NCI-H1092 (cell line): ENCODE measurements around the gene PNPLA8.
"Not testable (repeated sequence)": the region's sequence is repeated elsewhere in the genome, so short reads cannot be mapped to it uniquely, and the experiment has no call there.

ENCODE experiments used
- DNase-seq: peaks from one replicate; lab custom pipeline; 2025; lab: John Stamatoyannopoulos, UW

The PNPLA8 gene

GRCh38 chr7:108468246-108468645 is 57.7 kb downstream of the PNPLA8 start:
- DNase-seq: no peak

GRCh38 chr7:108467391-108467790 is 58.5 kb downstream of the PNPLA8 start:
- DNase-seq: no peak

- not testable (repeated sequence) for DNase-seq
These were observed 59.6 kb downstream of the PNPLA8 start for GRCh38 chr7:108466322-108466721.

- no peak for DNase-seq
These were observed 61.2 kb downstream of the PNPLA8 start for GRCh38 chr7:108464743-108465142.

GRCh38 chr7:108463613-108464012 is 62.3 kb downstream of the PNPLA8 start:
- no peak for DNase-seq

GRCh38 chr7:108461840-108462239 is 64.1 kb downstream of the PNPLA8 start:
- no peak for DNase-seq

- DNase-seq: no peak
These were observed 65.0 kb downstream of the PNPLA8 start for GRCh38 chr7:108460964-108461363.

- DNase-seq: peak; percentile 51
These were observed 65.9 kb downstream of the PNPLA8 start for GRCh38 chr7:108459922-108460551.

- no peak for DNase-seq
These were observed 68.1 kb downstream of the PNPLA8 start for GRCh38 chr7:108457871-108458270.

- DNase-seq: no peak
These were observed 68.9 kb downstream of the PNPLA8 start for GRCh38 chr7:108456845-108457540.

- peak; percentile 96 for DNase-seq
These were observed 69.8 kb downstream of the PNPLA8 start, which contains the start of gene NRCAM for GRCh38 chr7:108455998-108456677. Gene NRCAM, minus strand, starts transcription at chr7:108456436. Its CDS starts 216,372 bp downstream, at chr7:108240064.

- DNase-seq: peak; percentile 59
These were observed 70.4 kb downstream of the PNPLA8 start for GRCh38 chr7:108455551-108455997.

- peak; percentile 66 for DNase-seq
These were observed 71.0 kb downstream of the PNPLA8 start for GRCh38 chr7:108454674-108455550.

GRCh38 chr7:108454317-108454673 is 71.6 kb downstream of the PNPLA8 start:
- no peak for DNase-seq

GRCh38 chr7:108453320-108453719 is 72.6 kb downstream of the PNPLA8 start:
- no peak for DNase-seq

- peak; percentile 20 for DNase-seq
These were observed 73.2 kb downstream of the PNPLA8 start for GRCh38 chr7:108452707-108453106.

- no peak for DNase-seq
These were observed 74.6 kb downstream of the PNPLA8 start for GRCh38 chr7:108451296-108451848.

- no peak for DNase-seq
These were observed 75.8 kb downstream of the PNPLA8 start for GRCh38 chr7:108450160-108450559.

GRCh38 chr7:108449521-108449920 is 76.4 kb downstream of the PNPLA8 start:
- no peak for DNase-seq

- peak; percentile 74 for DNase-seq
These were observed 77.1 kb downstream of the PNPLA8 start for GRCh38 chr7:108448584-108449505.
